Astrocyte (in vitro differentiated cells and primary cell): ENCODE results near the gene CHRNA4. TPM values are rescaled to one million over a fixed set of nuclear protein-coding genes. Genes with fewer than 3 reads are reported as not detected.
"Not testable (repeated sequence)": the region's sequence is repeated elsewhere in the genome, so short reads cannot be mapped to it uniquely, and the experiment has no call there.

Experiments used
- DNase-seq: peaks from one replicate; pipeline ENCODE4 v3.0.0-alpha.2; 2010; ENCODE audit warnings: low read depth
- FAIRE-seq: peaks from 2 replicates; lab custom pipeline; 2011; peaks lifted over from hg19 to GRCh38; lab: Jason Lieb, UNC
- H2AFZ ChIP-seq: 2 replicates; pipeline ENCODE4 v1.6.0; 2012; ENCODE audit warnings: low read depth, low read length, inconsistent platforms
- H3K27ac ChIP-seq: 2 replicates; pipeline ENCODE4 v1.5.1; 2011; ENCODE audit warnings: low read depth, low read length, inconsistent platforms
- H3K27me3 ChIP-seq: 2 replicates; pipeline ENCODE4 v1.6.0; 2011; ENCODE audit warnings: low read length, inconsistent platforms; ENCODE audit not compliant: insufficient read depth
- H3K36me3 ChIP-seq: 2 replicates; pipeline ENCODE4 v1.5.1; 2011; ENCODE audit warnings: low read length, inconsistent platforms; ENCODE audit not compliant: insufficient read depth
- H3K4me1 ChIP-seq: 2 replicates; pipeline ENCODE4 v1.5.1; 2011; ENCODE audit warnings: low read length, inconsistent platforms; ENCODE audit not compliant: insufficient read depth
- H3K4me2 ChIP-seq: 2 replicates; pipeline ENCODE4 v1.6.0; 2012; ENCODE audit warnings: low read length, inconsistent platforms
- H3K4me3 ChIP-seq: 2 replicates; pipeline ENCODE4 v1.5.1; 2011; ENCODE audit warnings: low read depth, mild to moderate bottlenecking, low read length, inconsistent platforms; ENCODE audit not compliant: insufficient read depth
- H3K79me2 ChIP-seq: 2 replicates; pipeline ENCODE4 v1.6.0; 2012; ENCODE audit warnings: mild to moderate bottlenecking, low read length, inconsistent platforms; ENCODE audit not compliant: insufficient read depth
- H3K9ac ChIP-seq: 2 replicates; pipeline ENCODE4 v1.6.0; 2012; ENCODE audit warnings: mild to moderate bottlenecking, low read length, inconsistent platforms
- H3K9me3 ChIP-seq: 2 replicates; pipeline ENCODE4 v1.5.1; 2012; ENCODE audit warnings: low read depth, mild to moderate bottlenecking, low read length, inconsistent platforms; ENCODE audit not compliant: insufficient read depth
- H4K20me1 ChIP-seq: 2 replicates; pipeline ENCODE4 v1.6.0; 2012; ENCODE audit warnings: low read length, inconsistent platforms; ENCODE audit not compliant: insufficient read depth
- H3K27ac Mint-ChIP-seq: one replicate; pipeline ENCODE4 v1.8.0; 2021; ENCODE audit warnings: mild to moderate bottlenecking, mixed read lengths; ENCODE audit not compliant: unreplicated experiment
- H3K27me3 Mint-ChIP-seq: one replicate; pipeline ENCODE4 v1.8.0; 2021; ENCODE audit warnings: low read depth, mixed read lengths; ENCODE audit not compliant: unreplicated experiment
- H3K36me3 Mint-ChIP-seq: one replicate; pipeline ENCODE4 v1.8.0; 2021; ENCODE audit warnings: low read depth, mixed read lengths; ENCODE audit not compliant: unreplicated experiment
- H3K4me1 Mint-ChIP-seq: one replicate; pipeline ENCODE4 v1.8.0; 2021; ENCODE audit warnings: low read depth, mixed read lengths; ENCODE audit not compliant: unreplicated experiment
- H3K4me3 Mint-ChIP-seq: one replicate; pipeline ENCODE4 v1.8.0; 2021; ENCODE audit warnings: mild to moderate bottlenecking, moderate library complexity, mixed read lengths; ENCODE audit not compliant: unreplicated experiment
- H3K9me3 Mint-ChIP-seq: one replicate; pipeline ENCODE4 v1.8.0; 2021; ENCODE audit warnings: mild to moderate bottlenecking, mixed read lengths; ENCODE audit not compliant: unreplicated experiment
- EZH2 ChIP-seq: IDR thresholded peaks from 2 replicates; pipeline ENCODE4 v1.6.1; 2012; ENCODE audit warnings: mild to moderate bottlenecking, low read length, inconsistent platforms; ENCODE audit not compliant: insufficient read depth
- total RNA-seq: library from RNA; stranded (reverse); gene quantifications from 2 replicates; pipeline ENCODE4 v1.2.1, GENCODE V29; 2021
- TF ChIP-seq, protein P1 (sequence below): IDR thresholded peaks from 2 replicates; pipeline ENCODE4 v1.5.1; 2011; ENCODE audit warnings: low read depth, mild to moderate bottlenecking, inconsistent platforms, low read length, moderate library complexity; ENCODE audit not compliant: insufficient read depth

The CHRNA4 gene
- total RNA-seq, 1 donor from 2014 or later = 1.8 TPM

DNA sequence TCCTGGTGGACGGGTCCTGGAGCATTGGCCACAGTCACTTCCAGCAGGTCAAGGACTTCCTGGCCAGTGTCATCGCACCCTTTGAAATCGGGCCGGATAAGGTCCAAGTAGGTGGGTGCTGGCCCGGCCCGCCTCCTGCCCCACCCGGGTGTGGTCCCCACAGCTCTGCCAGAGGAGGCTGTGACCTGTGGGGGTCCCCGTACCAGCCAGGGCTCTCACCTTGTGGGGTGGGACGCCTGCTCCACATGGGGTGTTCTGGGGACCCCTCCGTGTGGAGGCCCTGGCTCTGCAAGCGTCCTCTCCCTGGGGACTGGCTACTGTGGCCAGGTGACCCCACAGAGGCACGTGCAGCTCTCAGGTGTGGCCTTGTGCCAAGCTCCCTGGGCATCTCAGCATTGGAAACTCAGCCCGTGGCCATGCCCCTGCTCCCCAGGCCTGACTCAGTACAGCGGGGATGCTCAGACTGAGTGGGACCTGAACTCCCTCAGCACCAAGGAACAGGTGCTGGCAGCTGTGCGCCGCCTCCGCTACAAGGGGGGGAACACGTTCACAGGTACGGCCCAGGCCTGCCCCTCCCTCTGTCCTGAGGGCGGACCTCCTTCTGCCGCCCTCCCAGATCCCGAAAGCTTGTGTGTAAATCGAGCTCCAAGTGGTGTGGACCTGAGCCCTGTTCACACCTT lies 53.5 kb downstream of the CHRNA4 start:
- H3K79me2 ChIP-seq = no peaks in the 10 kb centered on the region
- FAIRE-seq = no peak

DNA sequence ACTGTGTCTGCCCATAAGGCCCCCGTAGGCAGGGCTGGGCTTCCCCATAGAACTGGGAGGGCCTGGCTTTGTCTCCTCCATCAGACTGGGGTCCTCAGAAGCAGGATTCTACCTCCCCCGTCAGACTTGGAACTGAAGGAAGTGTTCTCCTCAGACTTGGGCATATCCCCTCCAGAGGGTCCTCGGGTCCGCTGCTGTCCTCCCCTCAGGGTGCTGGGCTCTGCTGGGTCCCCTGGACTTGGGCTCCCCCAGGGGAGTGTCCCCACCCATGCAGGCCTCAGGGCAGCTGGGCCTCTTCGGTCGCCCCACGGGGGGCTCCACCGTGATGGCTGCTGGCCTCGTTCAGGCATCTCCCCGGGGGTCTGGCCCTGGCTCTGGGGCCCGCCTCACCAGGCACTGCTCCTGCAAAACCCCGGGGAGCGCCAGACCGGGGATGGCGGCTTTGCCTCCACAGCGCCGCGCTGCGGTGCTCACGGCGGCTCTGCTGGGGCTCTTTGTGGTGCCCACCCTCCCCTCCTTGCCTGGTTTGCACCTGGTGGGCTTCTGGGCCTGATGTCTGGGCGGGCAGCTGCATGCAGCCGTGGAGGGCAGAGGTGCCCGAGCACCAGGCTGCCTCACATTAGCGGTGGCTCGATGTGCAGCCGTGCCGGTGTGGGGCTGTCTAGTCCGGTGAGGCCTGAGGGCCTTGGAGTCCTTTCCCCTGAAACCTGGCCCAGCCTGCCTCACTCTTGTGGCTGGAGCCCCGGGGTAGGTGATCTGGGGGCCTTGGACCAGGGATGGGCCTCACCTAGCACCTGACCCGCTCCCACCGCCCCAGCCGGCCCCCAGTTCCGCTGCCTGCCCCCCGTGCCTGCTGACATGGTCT lies 54.2 kb downstream of the CHRNA4 start:
- TF ChIP-seq, protein P1, sequence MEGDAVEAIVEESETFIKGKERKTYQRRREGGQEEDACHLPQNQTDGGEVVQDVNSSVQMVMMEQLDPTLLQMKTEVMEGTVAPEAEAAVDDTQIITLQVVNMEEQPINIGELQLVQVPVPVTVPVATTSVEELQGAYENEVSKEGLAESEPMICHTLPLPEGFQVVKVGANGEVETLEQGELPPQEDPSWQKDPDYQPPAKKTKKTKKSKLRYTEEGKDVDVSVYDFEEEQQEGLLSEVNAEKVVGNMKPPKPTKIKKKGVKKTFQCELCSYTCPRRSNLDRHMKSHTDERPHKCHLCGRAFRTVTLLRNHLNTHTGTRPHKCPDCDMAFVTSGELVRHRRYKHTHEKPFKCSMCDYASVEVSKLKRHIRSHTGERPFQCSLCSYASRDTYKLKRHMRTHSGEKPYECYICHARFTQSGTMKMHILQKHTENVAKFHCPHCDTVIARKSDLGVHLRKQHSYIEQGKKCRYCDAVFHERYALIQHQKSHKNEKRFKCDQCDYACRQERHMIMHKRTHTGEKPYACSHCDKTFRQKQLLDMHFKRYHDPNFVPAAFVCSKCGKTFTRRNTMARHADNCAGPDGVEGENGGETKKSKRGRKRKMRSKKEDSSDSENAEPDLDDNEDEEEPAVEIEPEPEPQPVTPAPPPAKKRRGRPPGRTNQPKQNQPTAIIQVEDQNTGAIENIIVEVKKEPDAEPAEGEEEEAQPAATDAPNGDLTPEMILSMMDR = no peak
- no peak for TF ChIP-seq EZH2
- Histone ChIP-seq H3K4me3 (no peak overlapping the region), H3K27ac (no peak overlapping the region), H3K36me3 (no peaks in the 10 kb centered on the region), H3K27me3 (peaks cover 8% of the 10 kb centered on the region), H3K9me3 (no peaks in the 10 kb centered on the region), H3K4me2 (no peak overlapping the region), H4K20me1 (peaks cover 5% of the 10 kb centered on the region), H3K79me2 (no peaks in the 10 kb centered on the region), H3K4me1 (no peaks in the 10 kb centered on the region), H2AFZ (no peak overlapping the region), H3K9ac (no peak overlapping the region)
- Mint-ChIP-seq H3K9me3 (no peaks in the 10 kb centered on the region), H3K27ac (no peak overlapping the region), H3K27me3 (peaks cover 7% of the 10 kb centered on the region), H3K4me1 (peaks cover 3% of the 10 kb centered on the region), H3K36me3 (peaks cover 4% of the 10 kb centered on the region), H3K4me3 (no peak overlapping the region)
- FAIRE-seq = no peak
- DNase-seq = no peak

More for the DNA sequence above, 53.5 kb downstream of the CHRNA4 start:
- no peak overlapping the region for H3K4me2 ChIP-seq
- no peaks in the 10 kb centered on the region for H3K4me1 ChIP-seq
- Mint-ChIP-seq H3K36me3 (peaks cover 4% of the 10 kb centered on the region), H3K4me3 (no peak overlapping the region), H3K27ac (no peak overlapping the region), H3K27me3 (peaks cover 7% of the 10 kb centered on the region), H3K4me1 (peaks cover 3% of the 10 kb centered on the region), H3K9me3 (no peaks in the 10 kb centered on the region)
- no peak for DNase-seq
- H3K9ac ChIP-seq = no peak overlapping the region
- no peak overlapping the region for H3K27ac ChIP-seq
- H3K4me3 ChIP-seq = no peak overlapping the region
- peaks cover 8% of the 10 kb centered on the region for H3K27me3 ChIP-seq
- no peaks in the 10 kb centered on the region for H3K36me3 ChIP-seq
- H3K9me3 ChIP-seq = no peaks in the 10 kb centered on the region
- peaks cover 5% of the 10 kb centered on the region for H4K20me1 ChIP-seq
- TF ChIP-seq EZH2 = no peak
- TF ChIP-seq, protein P1 = no peak
- H2AFZ ChIP-seq = no peak overlapping the region

DNA sequence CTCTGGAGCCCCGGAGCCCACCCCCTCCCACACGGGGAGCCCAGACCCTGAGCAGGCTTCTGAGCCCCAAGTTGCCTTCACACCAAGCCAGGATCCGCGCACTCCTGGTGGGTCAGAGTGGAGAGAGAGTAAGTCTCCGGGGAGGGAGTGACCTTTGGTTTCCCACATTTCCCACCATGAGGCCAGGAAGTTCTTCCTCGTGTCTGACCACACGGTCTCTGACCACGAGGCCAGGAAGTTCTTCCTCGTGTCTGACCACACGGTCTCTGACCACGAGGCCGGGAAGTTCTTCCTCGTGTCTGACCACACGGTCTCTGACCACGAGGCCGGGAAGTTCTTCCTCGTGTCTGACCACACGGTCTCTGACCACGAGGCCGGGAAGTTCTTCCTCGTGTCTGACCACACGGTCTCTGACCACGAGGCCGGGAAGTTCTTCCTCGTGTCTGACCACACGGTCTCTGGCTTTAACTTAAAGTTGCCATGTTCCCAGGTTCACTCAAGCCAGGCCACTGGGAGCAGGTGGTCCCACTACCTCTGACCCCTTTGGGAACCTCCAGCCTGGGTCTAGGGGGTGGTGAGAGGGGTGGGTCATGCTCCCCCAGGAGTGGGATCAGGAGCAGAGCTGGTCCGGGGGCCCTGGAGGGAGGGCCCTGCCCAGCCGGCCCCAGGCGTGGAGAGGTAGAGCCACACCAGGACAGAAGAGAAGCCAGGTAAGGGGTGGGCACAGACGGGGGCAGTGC lies 55.0 kb downstream of the CHRNA4 start:
- not testable (repeated sequence) for H3K79me2 ChIP-seq, H3K27ac ChIP-seq, H3K36me3 ChIP-seq, H3K4me3 ChIP-seq, DNase-seq, H3K9ac ChIP-seq, H3K36me3 Mint-ChIP-seq, H3K4me1 Mint-ChIP-seq, H3K27me3 Mint-ChIP-seq, H3K4me3 Mint-ChIP-seq, H3K27me3 ChIP-seq, H2AFZ ChIP-seq, H3K4me1 ChIP-seq, FAIRE-seq, H3K9me3 ChIP-seq, H3K27ac Mint-ChIP-seq, H4K20me1 ChIP-seq, H3K9me3 Mint-ChIP-seq, H3K4me2 ChIP-seq
